Stimulated activated naive CD8-positive, alpha-beta T cell treated with anti-CD3 and anti-CD28 coated beads, Interleukin-15, amount 100 ng/mL, for 72 hours (primary cell): ENCODE measurements around the gene C16orf74.
A peak's percentile ranks its signal among the peaks of the same experiment; 100 is the strongest.

Experiments used
- ATAC-seq: fragments of 150-1000 bp; cut with Tn5 transposase; 2 replicates; pipeline ENCODE4 v1.10.0; 2021; ENCODE audit warnings: mild to moderate bottlenecking, moderate library complexity
- DNase-seq, 2 donors: peaks; one replicate each; pipeline ENCODE4 v3.0.0; 2021 to 2022
- H3K27ac Mint-ChIP-seq, 2 donors: one replicate each; pipeline ENCODE4 v1.8.0; 2022; ENCODE audit warnings: mild to moderate bottlenecking in 2 of 2, mixed read lengths in 2 of 2, moderate library complexity in 2 of 2
- H3K27me3 Mint-ChIP-seq: one replicate; pipeline ENCODE4 v1.8.0; 2022; ENCODE audit warnings: mixed read lengths
- H3K4me1 Mint-ChIP-seq: one replicate; pipeline ENCODE4 v1.8.0; 2022; ENCODE audit warnings: mild to moderate bottlenecking, mixed read lengths
- H3K4me3 Mint-ChIP-seq, 2 donors: one replicate each; pipeline ENCODE4 v1.8.0; 2022; ENCODE audit warnings: mild to moderate bottlenecking in 2 of 2, mixed read lengths in 2 of 2, moderate library complexity in 1 of 2
- H3K9me3 Mint-ChIP-seq, 2 donors: one replicate each; pipeline ENCODE4 v1.8.0; 2022; ENCODE audit warnings: mixed read lengths in 2 of 2

C16orf74 gene

GRCh38 chr16:85750827-85751697 is at the start of gene C16orf74:
TSS of gene C16orf74 (minus strand) at chr16:85751096. CDS start at chr16:85735217, 15,879 bp downstream.
- Mint-ChIP-seq H3K4me1 (peaks cover 33% of the 10 kb centered on the region), H3K27ac (peak within 1 kb of the TSS; percentile 48 to 59), H3K4me3 (peak within 1 kb of the TSS; percentile 87 to 89), H3K27me3 (peaks cover 47% of the 10 kb centered on the region), H3K9me3 (no peaks in the 10 kb centered on the region)
- ATAC-seq = peak; percentile 78
- DNase-seq = no peak

GRCh38 chr16:85800321-85800669 is 49.4 kb upstream of the C16orf74 start:
- ATAC-seq (peak; percentile 40), DNase-seq (no peak)
- no peaks in the 10 kb centered on the region for H3K27me3 Mint-ChIP-seq
- H3K27ac Mint-ChIP-seq = peak overlapping the region; percentile 92 to 99
- no peaks in the 10 kb centered on the region for H3K9me3 Mint-ChIP-seq
- H3K4me1 Mint-ChIP-seq = peaks cover 64% of the 10 kb centered on the region
- peak overlapping the region; percentile 88 to 92 for H3K4me3 Mint-ChIP-seq

GRCh38 chr16:85799497-85800320 is 48.8 kb upstream of the C16orf74 start, which contains the start of the genes COX4I1 and EMC8:
TSS of gene COX4I1 (plus strand) at chr16:85799695. CDS start at chr16:85801206, 1,511 bp downstream.
TSS of gene EMC8 (minus strand) at chr16:85799544. CDS start at chr16:85799295, 249 bp downstream.
- Mint-ChIP-seq H3K27me3 (no peaks in the 10 kb centered on the region), H3K4me3 (peak within 1 kb of the TSS; percentile 93 to 96), H3K4me1 (peaks cover 69% of the 10 kb centered on the region), H3K9me3 (no peaks in the 10 kb centered on the region), H3K27ac (peak within 1 kb of the TSS; percentile 98 to 99)
- ATAC-seq (peak; percentile 94), DNase-seq (peak; percentile 90 to 94)

GRCh38 chr16:85798901-85799496 is 48.1 kb upstream of the C16orf74 start:
- DNase-seq = peak; percentile 40
- peaks cover 69% of the 10 kb centered on the region for H3K4me1 Mint-ChIP-seq

GRCh38 chr16:85798283-85798776 is 47.4 kb upstream of the C16orf74 start:
- Mint-ChIP-seq H3K4me3 (peak overlapping the region; percentile 89 to 96), H3K4me1 (peaks cover 66% of the 10 kb centered on the region), H3K27me3 (no peaks in the 10 kb centered on the region), H3K27ac (peak overlapping the region; percentile 13 to 80), H3K9me3 (no peaks in the 10 kb centered on the region)
- DNase-seq (no peak), ATAC-seq (no peak)

More at GRCh38 chr16:85798901-85799496, 48.1 kb upstream of the C16orf74 start:
- H3K27me3 Mint-ChIP-seq = no peaks in the 10 kb centered on the region
- peak; percentile 58 for ATAC-seq
- H3K4me3 Mint-ChIP-seq = peak overlapping the region; percentile 93 to 96
- H3K9me3 Mint-ChIP-seq = no peaks in the 10 kb centered on the region
- H3K27ac Mint-ChIP-seq = peak overlapping the region; percentile 98 to 99

GRCh38 chr16:85796599-85796998 is 45.7 kb upstream of the C16orf74 start:
- no peak for DNase-seq
- Mint-ChIP-seq H3K4me3 (no peak overlapping the region), H3K27me3 (no peaks in the 10 kb centered on the region), H3K4me1 (peaks cover 66% of the 10 kb centered on the region), H3K9me3 (no peaks in the 10 kb centered on the region), H3K27ac (peak overlapping the region in 1 of 2 donors; percentile 10)
- no peak for ATAC-seq

- no peaks in the 10 kb centered on the region for H3K9me3 Mint-ChIP-seq
- no peak for ATAC-seq
- DNase-seq = no peak
- peaks cover 66% of the 10 kb centered on the region for H3K4me1 Mint-ChIP-seq
- no peak overlapping the region for H3K4me3 Mint-ChIP-seq
- H3K27ac Mint-ChIP-seq = peak overlapping the region in 1 of 2 donors; percentile 10
- H3K27me3 Mint-ChIP-seq = no peaks in the 10 kb centered on the region
Observed at GRCh38 chr16:85796152-85796551, 45.3 kb upstream of the C16orf74 start.

- Mint-ChIP-seq H3K27me3 (no peaks in the 10 kb centered on the region), H3K4me3 (no peak overlapping the region), H3K4me1 (peaks cover 67% of the 10 kb centered on the region)
Observed at GRCh38 chr16:85794696-85795095, 43.8 kb upstream of the C16orf74 start.

GRCh38 chr16:85793662-85794298 is 42.9 kb upstream of the C16orf74 start:
- Mint-ChIP-seq H3K4me3 (no peak overlapping the region), H3K27me3 (no peaks in the 10 kb centered on the region), H3K4me1 (peaks cover 69% of the 10 kb centered on the region), H3K9me3 (no peaks in the 10 kb centered on the region), H3K27ac (peak overlapping the region in 1 of 2 donors; percentile 39)
- DNase-seq = no peak
- ATAC-seq = no peak

More at GRCh38 chr16:85794696-85795095, 43.8 kb upstream of the C16orf74 start:
- no peak for ATAC-seq
- no peak for DNase-seq
- Mint-ChIP-seq H3K9me3 (no peaks in the 10 kb centered on the region), H3K27ac (peak overlapping the region; percentile 14 to 24)

- H3K4me3 Mint-ChIP-seq = no peak overlapping the region
- no peaks in the 10 kb centered on the region for H3K9me3 Mint-ChIP-seq
- no peak for ATAC-seq
- peaks cover 36% of the 10 kb centered on the region for H3K4me1 Mint-ChIP-seq
- DNase-seq = no peak
- H3K27me3 Mint-ChIP-seq = no peaks in the 10 kb centered on the region
- no peak overlapping the region for H3K27ac Mint-ChIP-seq
Observed at GRCh38 chr16:85789773-85790172, 38.9 kb upstream of the C16orf74 start.

GRCh38 chr16:85788819-85789218 is 37.9 kb upstream of the C16orf74 start:
- Mint-ChIP-seq H3K4me3 (no peak overlapping the region), H3K9me3 (no peaks in the 10 kb centered on the region), H3K27me3 (no peaks in the 10 kb centered on the region), H3K4me1 (peaks cover 36% of the 10 kb centered on the region), H3K27ac (no peak overlapping the region)
- DNase-seq (no peak), ATAC-seq (no peak)

GRCh38 chr16:85785927-85786326 is 35.0 kb upstream of the C16orf74 start:
- Mint-ChIP-seq H3K4me1 (peaks cover 14% of the 10 kb centered on the region), H3K9me3 (no peaks in the 10 kb centered on the region), H3K4me3 (no peak overlapping the region), H3K27ac (no peak overlapping the region), H3K27me3 (no peaks in the 10 kb centered on the region)
- ATAC-seq (no peak), DNase-seq (no peak)

GRCh38 chr16:85784813-85785212 is 33.9 kb upstream of the C16orf74 start:
- Mint-ChIP-seq H3K9me3 (no peaks in the 10 kb centered on the region), H3K4me1 (peaks cover 6% of the 10 kb centered on the region), H3K27ac (no peak overlapping the region), H3K4me3 (no peak overlapping the region), H3K27me3 (no peaks in the 10 kb centered on the region)
- ATAC-seq (no peak), DNase-seq (no peak)

- DNase-seq (no peak), ATAC-seq (no peak)
- H3K4me3 Mint-ChIP-seq = no peak overlapping the region
- no peaks in the 10 kb centered on the region for H3K9me3 Mint-ChIP-seq
- no peaks in the 10 kb centered on the region for H3K27me3 Mint-ChIP-seq
- H3K27ac Mint-ChIP-seq = no peak overlapping the region
- peaks cover 15% of the 10 kb centered on the region for H3K4me1 Mint-ChIP-seq
Observed at GRCh38 chr16:85783441-85783840, 32.5 kb upstream of the C16orf74 start.

- H3K4me3 Mint-ChIP-seq = no peak overlapping the region
- ATAC-seq (no peak), DNase-seq (no peak)
- no peaks in the 10 kb centered on the region for H3K9me3 Mint-ChIP-seq
- H3K27ac Mint-ChIP-seq = peak overlapping the region in 1 of 2 donors; percentile 58
- H3K4me1 Mint-ChIP-seq = peaks cover 15% of the 10 kb centered on the region
- H3K27me3 Mint-ChIP-seq = no peaks in the 10 kb centered on the region
Observed at GRCh38 chr16:85782451-85782850, 31.6 kb upstream of the C16orf74 start.
